Measurements from ENCODE around the gene HBG2. TPM values are rescaled to one million over a fixed set of nuclear protein-coding genes. Genes with fewer than 3 reads are reported as not detected.

The HBG2 gene
- total and polyA plus RNA-seq, 9 of the 15 experiments (the other 6 are each of a cell fraction or from before 2014, with no cell fraction given): 1,626 to 58,619 (median 10,515) TPM

GRCh38 chr11:5247472-5248192 lies 6.9 kb downstream of the HBG2 start (continued):
- TF ChIP-seq ZNF174 (CRISPR knock-in tag; IDR thresholded peaks at IDR 0.05): no peak
- peak; percentile 55; the same call in 1 of the 2 replicates for TF ChIP-seq FOSL1 (tag; conservative IDR thresholded peaks at IDR 0.05)
- peak; percentile 35; the same call in 1 of the 2 replicates for TF ChIP-seq MECOM (CRISPR knock-in tag; IDR thresholded peaks at IDR 0.05)
- peak; percentile 69 for TF ChIP-seq NFE2 (IDR thresholded peaks at IDR 0.05; ENCODE audit: low read depth)
- TF ChIP-seq GMEB1 (CRISPR knock-in tag; IDR thresholded peaks at IDR 0.05): no peak
- 0 out of 2 replicates have a peak, but pooled peaks have one; percentile 44 for TF ChIP-seq ZNF316 (IDR thresholded peaks at IDR 0.05)
- no peak for TF ChIP-seq OTX1 (CRISPR knock-in tag; IDR thresholded peaks at IDR 0.05)
- TF ChIP-seq ATF7 (IDR thresholded peaks at IDR 0.05): 0 out of 2 replicates have a peak, but pooled peaks have one; percentile 54
- TF ChIP-seq RBM39 (optimal IDR thresholded peaks at IDR 0.05; ENCODE audit: low read depth, low read length): no peak
- 0 out of 2 replicates have a peak, but pooled peaks have one; percentile 1 for TF ChIP-seq REST (IDR thresholded peaks at IDR 0.05; ENCODE audit: borderline replicate concordance)
- no peak for TF ChIP-seq REST (CRISPR knock-in tag; IDR thresholded peaks at IDR 0.05; ENCODE audit: low read depth)
- no peak for TF ChIP-seq SFPQ (IDR thresholded peaks at IDR 0.05; ENCODE audit: low read depth, low read length)
- peak; percentile 54 for TF ChIP-seq POLR2H (tag; IDR thresholded peaks at IDR 0.05; ENCODE audit: low read depth)
